HepG2 (cell line): ENCODE data around the gene CTSO. TPM values are rescaled to one million over a fixed set of nuclear protein-coding genes. Genes with fewer than 3 reads are reported as not detected.
A peak's percentile ranks its signal among the peaks of the same experiment; 100 is the strongest.

ENCODE experiments used
- ATAD3A ChIP-seq: sonication (generic); formaldehyde crosslinking; IDR thresholded peaks from 2 replicates; pipeline ENCODE4 v1.4.0; 2020; ENCODE audit warnings: missing genetic modification reagents
- HDAC1 ChIP-seq: sonication (generic); formaldehyde crosslinking; IDR thresholded peaks from 2 replicates; pipeline ENCODE4 v1.5.1; 2020; ENCODE audit warnings: mild to moderate bottlenecking, missing genetic modification reagents
- HNRNPL ChIP-seq: fragments of 200-400 bp; formaldehyde crosslinking; IDR thresholded peaks from 2 replicates; pipeline ENCODE4 v1.6.1; 2017; ENCODE audit warnings: mild to moderate bottlenecking, low read depth, low read length
- IKZF1 ChIP-seq: fragments of 450-650 bp; IDR thresholded peaks from 2 replicates; pipeline ENCODE4 v1.7.1; 2016
- MIXL1 ChIP-seq: IDR thresholded peaks from 2 replicates; pipeline ENCODE4 v1.6.1; 2016
- NCOA5 ChIP-seq: sonication (generic); formaldehyde crosslinking; IDR thresholded peaks from 2 replicates; pipeline ENCODE4 v1.4.0; 2020; ENCODE audit warnings: missing genetic modification reagents
- NR2F1 ChIP-seq, 2 experiments: fragments of 450-650 bp in 1 of 2; formaldehyde crosslinking in 1 of 2; IDR thresholded peaks; 2 replicates each; pipeline versions ENCODE4 v1.5.0 to v1.6.1; 2016 to 2020; ENCODE audit warnings: mild to moderate bottlenecking in 1 of 2, missing compliant biosample characterization in 1 of 2, missing genetic modification reagents in 1 of 2, moderate library complexity in 1 of 2
- SALL1 ChIP-seq: sonication (generic); formaldehyde crosslinking; IDR thresholded peaks from 2 replicates; pipeline ENCODE4 v1.8.0; 2022; ENCODE audit warnings: mild to moderate bottlenecking, missing genetic modification reagents
- TGIF2 ChIP-seq: IDR thresholded peaks from 2 replicates; pipeline ENCODE4 v1.6.1; 2016; ENCODE audit warnings: control low read depth, missing compliant biosample characterization
- THYN1 ChIP-seq: sonication (generic); formaldehyde crosslinking; IDR thresholded peaks from 2 replicates; pipeline ENCODE4 v1.8.1; 2023; ENCODE audit warnings: low read depth, mild to moderate bottlenecking, moderate library complexity, missing genetic modification reagents, borderline replicate concordance
- ZFP82 ChIP-seq: sonication (generic); formaldehyde crosslinking; IDR thresholded peaks from 2 replicates; pipeline ENCODE4 v1.5.1; 2020; ENCODE audit warnings: mild to moderate bottlenecking, missing genetic modification reagents, borderline replicate concordance
- ZNF251 ChIP-seq: sonication (generic); formaldehyde crosslinking; IDR thresholded peaks from 2 replicates; pipeline ENCODE4 v1.9.0; 2021; ENCODE audit warnings: mild to moderate bottlenecking, missing genetic modification reagents
- ZNF264 ChIP-seq: sonication (generic); formaldehyde crosslinking; IDR thresholded peaks from 2 replicates; pipeline ENCODE4 v1.4.0; 2020; ENCODE audit warnings: missing genetic modification reagents
- ZNF569 ChIP-seq: sonication (generic); formaldehyde crosslinking; IDR thresholded peaks from 2 replicates; pipeline ENCODE4 v1.5.0; 2020; ENCODE audit warnings: mild to moderate bottlenecking, missing genetic modification reagents, moderate library complexity, borderline replicate concordance
- ZNF605 ChIP-seq: sonication (generic); formaldehyde crosslinking; IDR thresholded peaks from 2 replicates; pipeline ENCODE4 v1.8.0; 2022; ENCODE audit warnings: mild to moderate bottlenecking, missing genetic modification reagents
- ZSCAN30 ChIP-seq: sonication (generic); formaldehyde crosslinking; IDR thresholded peaks from 2 replicates; pipeline ENCODE4 v1.5.0; 2020; ENCODE audit warnings: mild to moderate bottlenecking, missing genetic modification reagents
- polyA plus RNA-seq, 8 experiments: library from polyadenylated mRNA; depleted of rRNA in 3 of 8; stranded (reverse) in 7 of 8; unstranded in 1 of 8; fragments of >200 nt; fragmentation: Illumina TruSeq in 4 of 8; extraction: Trizol in 4 of 8; gene quantifications; 2 replicates each; pipeline versions ENCODE4 v1.2.1 to v1.2.3, GENCODE V29; 2011 to 2016; ENCODE audit warnings: low read depth in 4 of 8, missing spikeins in 1 of 8, mixed read lengths in 1 of 8; ENCODE audit not compliant: insufficient read depth in 1 of 8
- total RNA-seq, 5 experiments: library from RNA; depleted of rRNA; stranded (reverse); fragments of >200 nt; fragmentation: Illumina TruSeq; extraction: Trizol; gene quantifications; 2 replicates each; pipeline ENCODE4 v1.2.3, GENCODE V29; 2016; ENCODE audit warnings: low read depth in 1 of 5
- TF ChIP-seq, protein P1 (sequence below): IDR thresholded peaks from 2 replicates; pipeline ENCODE4 v1.6.1; 2012; ENCODE audit warnings: low read depth, low read length, improper control_type of control experiment
- TF ChIP-seq, protein P2 (sequence below): sonication (generic); formaldehyde crosslinking; conservative IDR thresholded peaks from 2 replicates; pipeline ENCODE4 v1.4.0; 2020; ENCODE audit warnings: mild to moderate bottlenecking, missing genetic modification reagents, moderate library complexity
- TF ChIP-seq, protein P3 (sequence below): sonication (generic); formaldehyde crosslinking; IDR thresholded peaks from 2 replicates; pipeline ENCODE4 v1.4.0; 2020; ENCODE audit warnings: missing genetic modification reagents, borderline replicate concordance
- TF ChIP-seq, protein P4 (sequence below): sonication (generic); formaldehyde crosslinking; IDR thresholded peaks from 2 replicates; pipeline ENCODE4 v1.5.0; 2020; ENCODE audit warnings: missing genetic modification reagents

Gene CTSO
- total and polyA plus RNA-seq, 2 of the 13 experiments (the other 11 are each of a cell fraction or from before 2014, with no cell fraction given), result 0.07 to 0.17 TPM

DNA sequence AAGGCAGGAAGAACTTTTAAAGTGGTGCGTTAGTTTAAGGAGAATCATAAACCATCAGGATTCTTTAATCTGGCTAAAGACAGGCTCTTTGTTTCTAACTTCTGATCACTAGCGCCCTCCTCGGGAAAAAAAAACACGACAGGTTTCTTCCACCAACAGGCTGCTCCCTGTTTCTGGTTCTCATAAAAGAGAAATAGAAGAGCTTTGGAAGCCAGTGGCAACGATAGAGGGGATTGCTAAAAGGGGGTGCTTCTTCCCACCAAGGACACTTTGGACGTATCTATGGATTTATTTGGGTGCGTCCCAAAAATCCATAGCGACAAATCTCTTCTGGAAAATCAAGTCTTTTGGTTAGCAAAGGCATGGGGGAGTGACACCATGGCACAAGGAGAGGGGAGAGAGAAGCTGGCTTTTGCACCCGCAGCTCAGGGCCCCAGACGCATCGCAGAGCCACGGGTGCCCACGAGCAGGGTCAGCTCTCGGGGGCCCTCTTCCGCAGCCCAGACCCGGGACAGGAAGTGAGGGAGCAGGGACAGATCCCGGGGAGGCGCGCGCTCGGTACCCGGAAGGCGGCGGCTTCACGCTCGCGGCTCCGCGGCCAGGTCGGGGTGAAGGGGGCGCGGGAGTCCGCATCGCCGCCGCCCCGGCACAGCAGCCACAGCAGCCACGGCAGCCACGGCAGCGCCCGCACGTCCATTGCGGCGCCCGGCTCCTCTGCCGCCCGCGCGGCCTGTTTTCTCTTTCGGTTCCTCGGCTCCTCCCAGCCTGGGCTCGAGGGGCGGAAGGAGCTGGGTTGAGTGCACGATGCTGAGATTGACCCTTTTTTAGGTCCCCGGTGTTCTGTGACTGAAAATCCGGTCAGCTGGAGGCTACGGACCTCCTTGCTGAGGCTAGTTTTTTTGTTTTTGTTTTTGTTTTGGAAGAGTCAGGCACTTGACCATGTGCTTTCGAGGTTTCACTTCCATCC is at the start of gene CTSO (continued):
- TF ChIP-seq HDAC1 (CRISPR knock-in tag) (no peak), MIXL1 (CRISPR knock-in tag) (no peak), TGIF2 (CRISPR knock-in tag) (no peak), HNRNPL (no peak), NR2F1 (CRISPR knock-in tag; IDR thresholded peaks at IDR 0.05) (no peak), ZNF251 (CRISPR knock-in tag) (no peak), ZNF264 (CRISPR knock-in tag) (0 out of 2 replicates have a peak, but pooled peaks have one; percentile 12), NCOA5 (CRISPR knock-in tag) (no peak), ZSCAN30 (0 out of 2 replicates have a peak, but pooled peaks have one; percentile 36), THYN1 (no peak), ZNF605 (CRISPR knock-in tag) (peak; percentile 35; the same call in 1 of the 2 replicates), ZNF569 (CRISPR knock-in tag) (no peak), ZFP82 (peak; percentile 75; the same call in 1 of the 2 replicates), SALL1 (CRISPR knock-in tag) (peak; percentile 84), ATAD3A (CRISPR knock-in tag) (no peak), IKZF1 (no peak)
- TF ChIP-seq, protein P1, sequence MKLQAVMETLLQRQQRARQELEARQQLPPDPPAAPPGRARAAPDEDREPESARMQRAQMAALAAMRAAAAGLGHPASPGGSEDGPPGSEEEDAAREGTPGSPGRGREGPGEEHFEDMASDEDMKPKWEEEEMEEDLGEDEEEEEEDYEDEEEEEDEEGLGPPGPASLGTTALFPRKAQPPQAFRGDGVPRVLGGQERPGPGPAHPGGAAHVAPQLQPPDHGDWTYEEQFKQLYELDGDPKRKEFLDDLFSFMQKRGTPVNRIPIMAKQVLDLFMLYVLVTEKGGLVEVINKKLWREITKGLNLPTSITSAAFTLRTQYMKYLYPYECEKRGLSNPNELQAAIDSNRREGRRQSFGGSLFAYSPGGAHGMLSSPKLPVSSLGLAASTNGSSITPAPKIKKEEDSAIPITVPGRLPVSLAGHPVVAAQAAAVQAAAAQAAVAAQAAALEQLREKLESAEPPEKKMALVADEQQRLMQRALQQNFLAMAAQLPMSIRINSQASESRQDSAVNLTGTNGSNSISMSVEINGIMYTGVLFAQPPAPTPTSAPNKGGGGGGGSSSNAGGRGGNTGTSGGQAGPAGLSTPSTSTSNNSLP, result no peak
- TF ChIP-seq, protein P2, sequence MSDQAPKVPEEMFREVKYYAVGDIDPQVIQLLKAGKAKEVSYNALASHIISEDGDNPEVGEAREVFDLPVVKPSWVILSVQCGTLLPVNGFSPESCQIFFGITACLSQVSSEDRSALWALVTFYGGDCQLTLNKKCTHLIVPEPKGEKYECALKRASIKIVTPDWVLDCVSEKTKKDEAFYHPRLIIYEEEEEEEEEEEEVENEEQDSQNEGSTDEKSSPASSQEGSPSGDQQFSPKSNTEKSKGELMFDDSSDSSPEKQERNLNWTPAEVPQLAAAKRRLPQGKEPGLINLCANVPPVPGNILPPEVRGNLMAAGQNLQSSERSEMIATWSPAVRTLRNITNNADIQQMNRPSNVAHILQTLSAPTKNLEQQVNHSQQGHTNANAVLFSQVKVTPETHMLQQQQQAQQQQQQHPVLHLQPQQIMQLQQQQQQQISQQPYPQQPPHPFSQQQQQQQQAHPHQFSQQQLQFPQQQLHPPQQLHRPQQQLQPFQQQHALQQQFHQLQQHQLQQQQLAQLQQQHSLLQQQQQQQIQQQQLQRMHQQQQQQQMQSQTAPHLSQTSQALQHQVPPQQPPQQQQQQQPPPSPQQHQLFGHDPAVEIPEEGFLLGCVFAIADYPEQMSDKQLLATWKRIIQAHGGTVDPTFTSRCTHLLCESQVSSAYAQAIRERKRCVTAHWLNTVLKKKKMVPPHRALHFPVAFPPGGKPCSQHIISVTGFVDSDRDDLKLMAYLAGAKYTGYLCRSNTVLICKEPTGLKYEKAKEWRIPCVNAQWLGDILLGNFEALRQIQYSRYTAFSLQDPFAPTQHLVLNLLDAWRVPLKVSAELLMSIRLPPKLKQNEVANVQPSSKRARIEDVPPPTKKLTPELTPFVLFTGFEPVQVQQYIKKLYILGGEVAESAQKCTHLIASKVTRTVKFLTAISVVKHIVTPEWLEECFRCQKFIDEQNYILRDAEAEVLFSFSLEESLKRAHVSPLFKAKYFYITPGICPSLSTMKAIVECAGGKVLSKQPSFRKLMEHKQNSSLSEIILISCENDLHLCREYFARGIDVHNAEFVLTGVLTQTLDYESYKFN (CRISPR knock-in tag), result no peak
- TF ChIP-seq, protein P3, sequence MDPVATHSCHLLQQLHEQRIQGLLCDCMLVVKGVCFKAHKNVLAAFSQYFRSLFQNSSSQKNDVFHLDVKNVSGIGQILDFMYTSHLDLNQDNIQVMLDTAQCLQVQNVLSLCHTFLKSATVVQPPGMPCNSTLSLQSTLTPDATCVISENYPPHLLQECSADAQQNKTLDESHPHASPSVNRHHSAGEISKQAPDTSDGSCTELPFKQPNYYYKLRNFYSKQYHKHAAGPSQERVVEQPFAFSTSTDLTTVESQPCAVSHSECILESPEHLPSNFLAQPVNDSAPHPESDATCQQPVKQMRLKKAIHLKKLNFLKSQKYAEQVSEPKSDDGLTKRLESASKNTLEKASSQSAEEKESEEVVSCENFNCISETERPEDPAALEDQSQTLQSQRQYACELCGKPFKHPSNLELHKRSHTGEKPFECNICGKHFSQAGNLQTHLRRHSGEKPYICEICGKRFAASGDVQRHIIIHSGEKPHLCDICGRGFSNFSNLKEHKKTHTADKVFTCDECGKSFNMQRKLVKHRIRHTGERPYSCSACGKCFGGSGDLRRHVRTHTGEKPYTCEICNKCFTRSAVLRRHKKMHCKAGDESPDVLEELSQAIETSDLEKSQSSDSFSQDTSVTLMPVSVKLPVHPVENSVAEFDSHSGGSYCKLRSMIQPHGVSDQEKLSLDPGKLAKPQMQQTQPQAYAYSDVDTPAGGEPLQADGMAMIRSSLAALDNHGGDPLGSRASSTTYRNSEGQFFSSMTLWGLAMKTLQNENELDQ (CRISPR knock-in tag), result no peak
- TF ChIP-seq, protein P4, sequence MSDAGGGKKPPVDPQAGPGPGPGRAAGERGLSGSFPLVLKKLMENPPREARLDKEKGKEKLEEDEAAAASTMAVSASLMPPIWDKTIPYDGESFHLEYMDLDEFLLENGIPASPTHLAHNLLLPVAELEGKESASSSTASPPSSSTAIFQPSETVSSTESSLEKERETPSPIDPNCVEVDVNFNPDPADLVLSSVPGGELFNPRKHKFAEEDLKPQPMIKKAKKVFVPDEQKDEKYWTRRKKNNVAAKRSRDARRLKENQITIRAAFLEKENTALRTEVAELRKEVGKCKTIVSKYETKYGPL (CRISPR knock-in tag), result no peak
